ENCODE data around the gene GALC.
A peak's percentile ranks its signal among the peaks of the same experiment; 100 is the strongest.

Gene GALC

DNA sequence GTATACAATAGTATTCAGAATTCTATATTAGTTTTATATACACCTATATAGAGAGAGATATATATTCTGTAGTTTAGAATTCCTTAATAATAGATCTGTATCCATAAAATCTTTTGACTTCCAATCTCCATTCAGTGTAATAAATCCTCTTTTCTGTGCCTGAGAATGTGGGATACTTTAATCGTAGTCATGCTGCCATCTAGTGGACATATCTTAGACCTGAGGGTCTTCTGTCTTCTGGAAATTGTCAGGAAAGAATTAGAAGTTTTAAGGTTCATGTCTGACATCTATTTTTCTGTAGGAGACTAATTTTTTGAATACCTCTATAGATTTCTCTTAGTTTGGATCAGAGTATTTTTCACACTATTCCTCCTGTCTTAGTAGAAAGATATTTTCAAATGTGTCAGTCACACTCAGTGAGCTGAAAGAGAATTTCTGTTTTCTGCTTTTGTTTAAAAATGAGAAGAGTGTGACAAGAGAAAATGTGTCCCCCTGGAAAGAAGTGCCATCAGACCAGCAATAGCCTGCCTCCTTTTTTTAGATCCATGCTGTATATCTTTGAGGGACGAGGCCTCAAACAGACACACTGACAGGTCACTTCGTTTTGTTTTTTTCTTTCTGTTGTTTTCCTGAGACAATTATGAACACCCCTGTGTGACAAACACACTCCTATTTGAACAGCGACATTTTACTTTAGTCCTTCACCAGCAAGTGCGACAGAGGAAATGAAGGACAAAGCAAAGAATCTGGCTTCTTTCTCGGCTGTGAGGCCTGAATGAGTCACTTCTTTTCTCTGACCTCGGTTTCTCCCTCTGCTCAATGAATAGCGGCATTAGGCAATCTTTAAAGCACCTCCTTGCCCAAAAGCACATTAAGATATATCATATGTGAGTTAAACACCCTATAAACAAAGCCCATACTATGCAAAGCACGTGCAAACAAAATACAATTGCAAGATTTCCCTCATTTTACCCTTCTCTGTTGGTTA lies 96.3 kb downstream of the GALC start:
- FAIRE-seq, result peak; percentile 58
- TF ChIP-seq TAF1 (IDR thresholded peaks at IDR 0.05; ENCODE audit: borderline replicate concordance, low read depth, low read length) (no peak), POLR2A (IDR thresholded peaks at IDR 0.05; ENCODE audit: low read depth, low read length) (no peak), POLR2AphosphoS5 (IDR thresholded peaks at IDR 0.05; ENCODE audit: low read depth, low read length) (no peak)
- DNase-seq (ENCODE audit: insufficient read length), result no peak

DNA sequence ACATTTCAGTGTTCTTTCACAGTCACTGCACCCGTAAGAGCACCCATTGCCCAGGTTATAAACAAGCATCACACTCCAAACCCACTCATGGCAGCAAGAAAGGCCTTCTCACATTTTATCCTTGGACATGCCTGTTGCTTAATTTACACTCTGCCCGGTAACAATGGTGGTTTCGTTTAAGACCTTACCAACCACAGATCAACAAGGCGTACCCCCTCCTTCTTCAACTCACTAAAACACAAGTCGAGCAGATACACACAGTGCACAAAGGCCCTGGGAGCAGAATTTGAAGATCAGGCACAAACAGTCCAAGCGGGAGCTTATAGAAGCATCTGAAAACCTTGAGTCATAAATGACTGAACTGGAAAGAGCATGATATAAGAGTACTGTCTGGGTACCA lies 98.1 kb downstream of the GALC start:
- FAIRE-seq, result no peak
- no peak for TF ChIP-seq POLR2AphosphoS5 (IDR thresholded peaks at IDR 0.05; ENCODE audit: low read depth, low read length)
- no peak for TF ChIP-seq POLR2A (IDR thresholded peaks at IDR 0.05; ENCODE audit: low read depth, low read length)
- TF ChIP-seq TAF1 (IDR thresholded peaks at IDR 0.05; ENCODE audit: borderline replicate concordance, low read depth, low read length), result no peak
- DNase-seq (ENCODE audit: insufficient read length), result no peak

DNA sequence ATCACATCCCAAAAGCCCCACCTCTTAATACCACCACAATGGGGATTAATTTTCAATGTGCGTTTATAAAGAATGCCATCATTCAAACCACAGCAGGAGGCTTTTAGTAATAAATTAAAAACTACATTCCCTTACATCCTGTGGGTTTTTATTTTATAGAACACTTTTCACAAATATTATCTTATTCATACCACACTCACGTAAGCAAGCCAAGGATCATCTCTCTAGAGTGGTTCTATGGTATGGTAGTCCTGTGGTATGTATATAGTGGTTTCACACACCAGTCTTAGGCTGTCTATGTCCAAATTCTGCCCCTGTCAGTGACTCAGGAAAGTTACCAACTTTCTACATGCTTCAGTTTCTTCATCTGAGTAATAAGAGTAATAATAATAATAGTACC lies 100.2 kb downstream of the GALC start:
- TF ChIP-seq POLR2A (IDR thresholded peaks at IDR 0.05; ENCODE audit: low read depth, low read length), result no peak
- no peak for TF ChIP-seq TAF1 (IDR thresholded peaks at IDR 0.05; ENCODE audit: borderline replicate concordance, low read depth, low read length)
- no peak for TF ChIP-seq POLR2AphosphoS5 (IDR thresholded peaks at IDR 0.05; ENCODE audit: low read depth, low read length)
- DNase-seq (ENCODE audit: insufficient read length) (no peak), FAIRE-seq (no peak)

DNA sequence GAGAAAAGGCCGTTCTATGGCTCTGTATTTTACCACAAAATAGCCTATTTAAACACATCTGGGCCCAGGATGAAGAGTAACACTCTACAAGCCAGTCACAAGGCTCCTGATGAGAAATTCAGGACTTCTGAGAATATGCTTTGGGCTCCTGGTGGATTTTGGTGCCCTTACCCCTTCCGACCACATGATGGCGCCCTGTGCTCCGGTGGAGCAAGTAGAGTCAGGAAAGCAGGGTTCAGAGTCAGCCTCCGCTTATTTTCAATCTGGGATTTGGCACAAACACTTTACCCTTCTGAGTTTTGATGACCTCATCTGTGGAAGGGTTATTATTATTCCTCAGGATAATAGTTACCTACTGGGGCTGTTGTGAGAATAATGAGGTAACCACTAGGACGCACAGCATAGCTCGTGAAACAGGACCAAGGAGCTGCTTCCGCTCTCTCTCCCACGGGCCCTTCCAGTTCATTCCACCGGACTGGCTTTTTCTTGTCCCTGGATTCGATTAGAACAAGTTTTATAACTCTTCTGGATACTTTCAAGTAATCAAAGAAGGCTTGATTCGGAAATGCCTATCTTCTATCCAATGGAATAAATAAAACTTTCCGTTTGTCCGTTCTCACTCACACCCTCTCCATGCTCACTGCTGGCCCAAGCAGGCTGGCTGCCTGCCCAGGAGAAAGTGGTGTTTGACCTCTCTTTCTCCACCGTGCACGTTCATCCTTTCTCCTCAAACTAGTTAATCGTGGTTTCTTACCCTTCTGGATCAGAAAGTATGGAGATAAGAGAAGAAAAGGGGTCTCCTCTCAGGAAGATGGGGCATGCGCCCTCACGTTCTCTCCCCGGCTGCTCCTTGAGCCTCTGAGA lies 104.6 kb downstream of the GALC start:
- TF ChIP-seq TAF1 (IDR thresholded peaks at IDR 0.05; ENCODE audit: borderline replicate concordance, low read depth, low read length) (no peak), POLR2AphosphoS5 (IDR thresholded peaks at IDR 0.05; ENCODE audit: low read depth, low read length) (no peak), POLR2A (IDR thresholded peaks at IDR 0.05; ENCODE audit: low read depth, low read length) (no peak)
- FAIRE-seq (no peak), DNase-seq (ENCODE audit: insufficient read length) (no peak)

- FAIRE-seq, result no peak
- TF ChIP-seq POLR2A (IDR thresholded peaks at IDR 0.05; ENCODE audit: low read depth, low read length) (no peak), POLR2AphosphoS5 (IDR thresholded peaks at IDR 0.05; ENCODE audit: low read depth, low read length) (no peak), TAF1 (IDR thresholded peaks at IDR 0.05; ENCODE audit: borderline replicate concordance, low read depth, low read length) (no peak)
- DNase-seq (ENCODE audit: insufficient read length), result no peak
Measured at GRCh38 chr14:87883750-87884149, 109.2 kb downstream of the GALC start.

All from GM12892 (cell line).